HEK293 (cell line): ENCODE measurements around the gene GALNTL6.

Experiments
- CTCF ChIA-PET: fragments of 350-600 bp; formaldehyde crosslinking; extraction: SDS; loops from one replicate; lab custom pipeline; 2021; ENCODE audit warnings: antibody characterized with exemption; lab: Yijun Ruan, JAX
- POLR2A ChIA-PET: fragments of 300-600 bp; formaldehyde crosslinking; extraction: SDS; loops from one replicate; lab custom pipeline; 2020; ENCODE audit warnings: antibody characterized with exemption, inconsistent platforms; lab: Yijun Ruan, JAX
- H3K27ac ChIP-seq: fragments of 200-500 bp; sonication (Bioruptor generic); 2 replicates; pipeline ENCODE4 v1.5.1; 2014; ENCODE audit warnings: low read depth, low read length, control low read depth, inconsistent platforms; ENCODE audit errors: extremely low read depth
- H3K36me3 ChIP-seq, 2 experiments: fragments of 200-500 bp in 1 of 2; sonication (Bioruptor generic) in 1 of 2; 1 replicate in 1 of 2; 2 replicates in 1 of 2; pipeline ENCODE4 v1.5.1; 2014 to 2017; ENCODE audit warnings: inconsistent platforms in 2 of 2, low read length in 2 of 2; ENCODE audit not compliant: control insufficient read depth in 2 of 2, insufficient read depth in 1 of 2
- H3K4me1 ChIP-seq: fragments of 200-500 bp; sonication (Bioruptor generic); 2 replicates; pipeline ENCODE4 v1.5.1; 2014; ENCODE audit warnings: mild to moderate bottlenecking, low read length, inconsistent platforms; ENCODE audit not compliant: control insufficient read depth, insufficient read depth
- H3K4me3 ChIP-seq: 2 replicates; pipeline ENCODE4 v1.5.1; 2011; ENCODE audit warnings: low read depth, mild to moderate bottlenecking, control low read depth, low read length, moderate library complexity
- H3K9me3 ChIP-seq: fragments of 200-500 bp; sonication (Bioruptor generic); 2 replicates; pipeline ENCODE4 v1.5.1; 2014; ENCODE audit warnings: low read depth, low read length, inconsistent platforms; ENCODE audit not compliant: control insufficient read depth, insufficient read depth
- MYNN ChIP-seq: fragments of 450-650 bp; formaldehyde crosslinking; IDR thresholded peaks from 2 replicates; pipeline ENCODE4 v1.5.1; 2016; ENCODE audit warnings: missing biosample characterization, missing genetic modification characterization, borderline replicate concordance
- TRIM28 ChIP-seq: IDR thresholded peaks from 2 replicates; pipeline ENCODE4 v1.6.1; 2011; ENCODE audit warnings: low read length, control low read depth, borderline replicate concordance
- ZBTB20 ChIP-seq: fragments of 450-650 bp; formaldehyde crosslinking; IDR thresholded peaks from 2 replicates; pipeline ENCODE4 v1.5.1; 2016; ENCODE audit warnings: missing biosample characterization, missing genetic modification characterization
- ZIC2 ChIP-seq: fragments of 450-650 bp; formaldehyde crosslinking; IDR thresholded peaks from 2 replicates; pipeline ENCODE4 v1.5.1; 2016; ENCODE audit warnings: missing biosample characterization, missing genetic modification characterization
- ZNF169 ChIP-seq: fragments of 450-650 bp; formaldehyde crosslinking; IDR thresholded peaks from 2 replicates; pipeline ENCODE4 v1.5.1; 2016; ENCODE audit warnings: missing biosample characterization, missing genetic modification characterization
- ZNF174 ChIP-seq: fragments of 450-650 bp; formaldehyde crosslinking; IDR thresholded peaks from 2 replicates; pipeline ENCODE4 v1.5.0; 2017; ENCODE audit warnings: missing biosample characterization, mild to moderate bottlenecking, missing genetic modification characterization
- ZNF211 ChIP-seq: fragments of 450-650 bp; formaldehyde crosslinking; IDR thresholded peaks from 2 replicates; pipeline ENCODE4 v1.5.1; 2016; ENCODE audit warnings: low read depth, missing biosample characterization, missing genetic modification characterization
- ZNF248 ChIP-seq: fragments of 450-650 bp; formaldehyde crosslinking; IDR thresholded peaks from 2 replicates; pipeline ENCODE4 v1.5.1; 2017; ENCODE audit warnings: missing biosample characterization, missing genetic modification characterization
- ZNF324 ChIP-seq: fragments of 450-650 bp; formaldehyde crosslinking; IDR thresholded peaks from 2 replicates; pipeline ENCODE4 v1.5.1; 2016; ENCODE audit warnings: missing biosample characterization, missing genetic modification characterization
- ZNF423 ChIP-seq: fragments of 450-650 bp; formaldehyde crosslinking; IDR thresholded peaks from 2 replicates; pipeline ENCODE4 v1.5.1; 2016; ENCODE audit warnings: missing biosample characterization, missing genetic modification characterization
- ZNF514 ChIP-seq: fragments of 450-650 bp; formaldehyde crosslinking; IDR thresholded peaks from 2 replicates; pipeline ENCODE4 v1.5.1; 2016; ENCODE audit warnings: missing biosample characterization, missing genetic modification characterization
- ZNF530 ChIP-seq: fragments of 450-650 bp; formaldehyde crosslinking; IDR thresholded peaks from 2 replicates; pipeline ENCODE4 v1.5.1; 2016; ENCODE audit warnings: low read depth, missing biosample characterization, missing genetic modification characterization
- ZNF561 ChIP-seq: fragments of 450-650 bp; IDR thresholded peaks from 2 replicates; pipeline ENCODE4 v1.5.1; 2018; ENCODE audit warnings: missing biosample characterization, missing genetic modification characterization, borderline replicate concordance
- ZNF624 ChIP-seq: fragments of 450-650 bp; formaldehyde crosslinking; IDR thresholded peaks from 2 replicates; pipeline ENCODE4 v1.5.1; 2017; ENCODE audit warnings: missing biosample characterization, missing genetic modification characterization
- ZNF777 ChIP-seq: fragments of 450-650 bp; formaldehyde crosslinking; IDR thresholded peaks from 2 replicates; pipeline ENCODE4 v1.5.1; 2017; ENCODE audit warnings: missing biosample characterization, missing genetic modification characterization, borderline replicate concordance
- TF ChIP-seq, protein P1 (sequence below): fragments of 450-650 bp; formaldehyde crosslinking; conservative IDR thresholded peaks from 2 replicates; pipeline ENCODE4 v1.5.1; 2016; ENCODE audit warnings: low read depth, missing biosample characterization, missing genetic modification characterization
- TF ChIP-seq, protein P2 (sequence below): fragments of 450-650 bp; formaldehyde crosslinking; IDR thresholded peaks from 2 replicates; pipeline ENCODE4 v1.5.1; 2017; ENCODE audit warnings: missing biosample characterization, missing genetic modification characterization
- TF ChIP-seq, protein P3 (sequence below): fragments of 450-650 bp; formaldehyde crosslinking; IDR thresholded peaks from 2 replicates; pipeline ENCODE4 v1.5.1; 2016; ENCODE audit warnings: missing biosample characterization, missing genetic modification characterization

Gene GALNTL6

DNA sequence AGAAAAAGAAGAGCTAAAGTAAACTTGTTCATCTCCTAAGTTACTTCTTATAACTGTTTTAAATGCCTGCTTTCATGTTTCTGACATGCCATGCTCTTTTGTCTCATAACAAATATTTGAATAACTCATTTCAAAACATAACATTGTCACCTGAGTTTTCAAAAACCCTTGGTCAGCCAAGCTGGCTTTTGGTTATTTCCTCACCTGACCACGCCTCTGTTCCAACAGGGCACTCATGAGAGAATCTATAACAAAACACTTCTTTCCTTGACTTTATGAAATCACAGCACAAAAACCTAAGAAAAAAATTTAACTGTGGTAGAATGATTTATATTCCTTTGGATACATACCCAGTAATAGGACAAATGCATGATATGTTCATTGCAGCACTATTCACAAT lies 1182.5 kb downstream of the GALNTL6 start:
- H3K4me3 ChIP-seq: no peak overlapping the region
- no peaks in the 10 kb centered on the region for H3K36me3 ChIP-seq
- no peak overlapping the region for H3K27ac ChIP-seq
- CTCF ChIA-PET: no interaction called here
- H3K4me1 ChIP-seq: 0 out of 2 replicates have a peak, but pooled peaks cover 3% of the 10 kb centered on the region
- TF ChIP-seq, protein P1, sequence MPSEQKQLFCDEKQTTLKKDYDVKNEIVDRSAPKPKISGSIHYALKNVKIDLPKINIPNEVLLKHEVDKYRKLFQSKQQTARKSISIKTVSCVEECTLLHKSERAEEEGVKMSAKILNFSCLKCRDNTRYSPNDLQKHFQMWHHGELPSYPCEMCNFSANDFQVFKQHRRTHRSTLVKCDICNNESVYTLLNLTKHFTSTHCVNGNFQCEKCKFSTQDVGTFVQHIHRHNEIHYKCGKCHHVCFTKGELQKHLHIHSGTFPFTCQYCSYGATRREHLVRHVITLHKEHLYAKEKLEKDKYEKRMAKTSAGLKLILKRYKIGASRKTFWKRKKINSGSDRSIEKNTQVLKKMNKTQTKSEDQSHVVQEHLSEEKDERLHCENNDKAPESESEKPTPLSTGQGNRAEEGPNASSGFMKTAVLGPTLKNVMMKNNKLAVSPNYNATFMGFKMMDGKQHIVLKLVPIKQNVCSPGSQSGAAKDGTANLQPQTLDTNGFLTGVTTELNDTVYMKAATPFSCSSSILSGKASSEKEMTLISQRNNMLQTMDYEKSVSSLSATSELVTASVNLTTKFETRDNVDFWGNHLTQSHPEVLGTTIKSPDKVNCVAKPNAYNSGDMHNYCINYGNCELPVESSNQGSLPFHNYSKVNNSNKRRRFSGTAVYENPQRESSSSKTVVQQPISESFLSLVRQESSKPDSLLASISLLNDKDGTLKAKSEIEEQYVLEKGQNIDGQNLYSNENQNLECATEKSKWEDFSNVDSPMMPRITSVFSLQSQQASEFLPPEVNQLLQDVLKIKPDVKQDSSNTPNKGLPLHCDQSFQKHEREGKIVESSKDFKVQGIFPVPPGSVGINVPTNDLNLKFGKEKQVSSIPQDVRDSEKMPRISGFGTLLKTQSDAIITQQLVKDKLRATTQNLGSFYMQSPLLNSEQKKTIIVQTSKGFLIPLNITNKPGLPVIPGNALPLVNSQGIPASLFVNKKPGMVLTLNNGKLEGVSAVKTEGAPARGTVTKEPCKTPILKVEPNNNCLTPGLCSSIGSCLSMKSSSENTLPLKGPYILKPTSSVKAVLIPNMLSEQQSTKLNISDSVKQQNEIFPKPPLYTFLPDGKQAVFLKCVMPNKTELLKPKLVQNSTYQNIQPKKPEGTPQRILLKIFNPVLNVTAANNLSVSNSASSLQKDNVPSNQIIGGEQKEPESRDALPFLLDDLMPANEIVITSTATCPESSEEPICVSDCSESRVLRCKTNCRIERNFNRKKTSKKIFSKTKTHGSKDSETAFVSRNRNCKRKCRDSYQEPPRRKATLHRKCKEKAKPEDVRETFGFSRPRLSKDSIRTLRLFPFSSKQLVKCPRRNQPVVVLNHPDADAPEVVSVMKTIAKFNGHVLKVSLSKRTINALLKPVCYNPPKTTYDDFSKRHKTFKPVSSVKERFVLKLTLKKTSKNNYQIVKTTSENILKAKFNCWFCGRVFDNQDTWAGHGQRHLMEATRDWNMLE (tag by site-specific recombination): no peak
- TF ChIP-seq ZNF514: no peak
- no peak for TF ChIP-seq ZIC2 (tag by site-specific recombination)
- TF ChIP-seq ZNF169 (tag by site-specific recombination): no peak
- TF ChIP-seq ZNF777 (tag by site-specific recombination): no peak
- TF ChIP-seq MYNN (tag by site-specific recombination): no peak
- TF ChIP-seq ZNF561: no peak
- TF ChIP-seq, protein P2, sequence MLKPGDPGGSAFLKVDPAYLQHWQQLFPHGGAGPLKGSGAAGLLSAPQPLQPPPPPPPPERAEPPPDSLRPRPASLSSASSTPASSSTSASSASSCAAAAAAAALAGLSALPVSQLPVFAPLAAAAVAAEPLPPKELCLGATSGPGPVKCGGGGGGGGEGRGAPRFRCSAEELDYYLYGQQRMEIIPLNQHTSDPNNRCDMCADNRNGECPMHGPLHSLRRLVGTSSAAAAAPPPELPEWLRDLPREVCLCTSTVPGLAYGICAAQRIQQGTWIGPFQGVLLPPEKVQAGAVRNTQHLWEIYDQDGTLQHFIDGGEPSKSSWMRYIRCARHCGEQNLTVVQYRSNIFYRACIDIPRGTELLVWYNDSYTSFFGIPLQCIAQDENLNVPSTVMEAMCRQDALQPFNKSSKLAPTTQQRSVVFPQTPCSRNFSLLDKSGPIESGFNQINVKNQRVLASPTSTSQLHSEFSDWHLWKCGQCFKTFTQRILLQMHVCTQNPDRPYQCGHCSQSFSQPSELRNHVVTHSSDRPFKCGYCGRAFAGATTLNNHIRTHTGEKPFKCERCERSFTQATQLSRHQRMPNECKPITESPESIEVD (tag by site-specific recombination): no peak
- TF ChIP-seq, protein P3, sequence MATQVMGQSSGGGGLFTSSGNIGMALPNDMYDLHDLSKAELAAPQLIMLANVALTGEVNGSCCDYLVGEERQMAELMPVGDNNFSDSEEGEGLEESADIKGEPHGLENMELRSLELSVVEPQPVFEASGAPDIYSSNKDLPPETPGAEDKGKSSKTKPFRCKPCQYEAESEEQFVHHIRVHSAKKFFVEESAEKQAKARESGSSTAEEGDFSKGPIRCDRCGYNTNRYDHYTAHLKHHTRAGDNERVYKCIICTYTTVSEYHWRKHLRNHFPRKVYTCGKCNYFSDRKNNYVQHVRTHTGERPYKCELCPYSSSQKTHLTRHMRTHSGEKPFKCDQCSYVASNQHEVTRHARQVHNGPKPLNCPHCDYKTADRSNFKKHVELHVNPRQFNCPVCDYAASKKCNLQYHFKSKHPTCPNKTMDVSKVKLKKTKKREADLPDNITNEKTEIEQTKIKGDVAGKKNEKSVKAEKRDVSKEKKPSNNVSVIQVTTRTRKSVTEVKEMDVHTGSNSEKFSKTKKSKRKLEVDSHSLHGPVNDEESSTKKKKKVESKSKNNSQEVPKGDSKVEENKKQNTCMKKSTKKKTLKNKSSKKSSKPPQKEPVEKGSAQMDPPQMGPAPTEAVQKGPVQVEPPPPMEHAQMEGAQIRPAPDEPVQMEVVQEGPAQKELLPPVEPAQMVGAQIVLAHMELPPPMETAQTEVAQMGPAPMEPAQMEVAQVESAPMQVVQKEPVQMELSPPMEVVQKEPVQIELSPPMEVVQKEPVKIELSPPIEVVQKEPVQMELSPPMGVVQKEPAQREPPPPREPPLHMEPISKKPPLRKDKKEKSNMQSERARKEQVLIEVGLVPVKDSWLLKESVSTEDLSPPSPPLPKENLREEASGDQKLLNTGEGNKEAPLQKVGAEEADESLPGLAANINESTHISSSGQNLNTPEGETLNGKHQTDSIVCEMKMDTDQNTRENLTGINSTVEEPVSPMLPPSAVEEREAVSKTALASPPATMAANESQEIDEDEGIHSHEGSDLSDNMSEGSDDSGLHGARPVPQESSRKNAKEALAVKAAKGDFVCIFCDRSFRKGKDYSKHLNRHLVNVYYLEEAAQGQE: no peak
- TF ChIP-seq ZNF624: no peak
- no peak for TF ChIP-seq ZNF248 (tag by site-specific recombination)
- TF ChIP-seq ZNF324: no peak
- TF ChIP-seq ZNF530: no peak
- no peak for TF ChIP-seq ZBTB20 (tag by site-specific recombination)
- no peak for TF ChIP-seq TRIM28
- no peak for TF ChIP-seq ZNF423 (tag by site-specific recombination)
- no peak for TF ChIP-seq ZNF211
- TF ChIP-seq ZNF174 (tag by site-specific recombination): no peak
- no peaks in the 10 kb centered on the region for H3K9me3 ChIP-seq
- POLR2A ChIA-PET: no interaction called here
